ENCODE measurements around the gene GRID2. TPM values are rescaled to one million over a fixed set of nuclear protein-coding genes. Genes with fewer than 3 reads are reported as not detected.

Gene GRID2
- total and polyA plus RNA-seq, 2 of the 13 experiments (the other 11 are each of a cell fraction or from before 2014, with no cell fraction given): not detected

DNA sequence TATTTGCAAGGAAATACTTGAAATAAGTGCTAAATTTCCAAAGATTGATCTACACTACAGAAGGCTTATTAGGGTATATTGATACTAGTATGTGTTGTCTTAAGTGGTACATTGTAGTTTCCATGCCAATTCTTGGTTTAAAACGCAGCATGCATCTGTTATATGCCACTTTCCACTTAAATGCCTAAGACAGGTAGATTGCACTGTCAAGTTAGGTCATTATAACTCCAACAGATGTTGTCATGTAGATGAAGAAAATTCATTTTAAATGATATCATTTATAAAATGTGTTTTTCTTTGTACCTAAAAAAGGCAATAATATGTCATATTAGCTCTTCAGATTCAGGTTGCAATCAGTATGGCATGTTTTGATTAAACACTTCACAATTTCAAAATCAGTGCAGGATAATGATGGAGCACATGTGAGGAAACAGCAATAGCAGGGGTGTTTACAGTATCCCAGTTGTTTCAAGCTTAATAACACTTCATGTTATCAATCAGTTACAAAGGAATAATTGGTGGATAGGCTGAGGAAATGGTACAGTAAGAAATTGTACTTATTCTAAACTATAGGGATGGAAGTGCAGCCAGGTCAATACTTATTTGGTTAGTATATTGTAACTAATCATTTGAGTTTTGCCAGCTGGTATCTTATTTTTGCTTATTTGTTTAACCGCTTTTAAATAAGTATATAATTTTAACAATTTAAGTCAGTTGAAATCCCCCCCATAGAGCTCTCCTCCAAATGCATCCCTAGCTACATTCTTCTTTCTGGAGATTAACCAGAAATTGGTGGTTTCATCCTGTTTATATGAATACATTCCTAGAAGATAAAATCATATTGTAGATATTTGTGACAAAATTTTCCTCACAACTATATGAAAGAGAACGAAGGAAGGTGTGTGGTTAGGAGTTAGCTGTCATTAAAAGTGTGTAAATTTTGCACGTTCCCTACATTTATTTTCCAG is 1070.4 kb downstream of the GRID2 start (continued):
- TF ChIP-seq, protein P1, sequence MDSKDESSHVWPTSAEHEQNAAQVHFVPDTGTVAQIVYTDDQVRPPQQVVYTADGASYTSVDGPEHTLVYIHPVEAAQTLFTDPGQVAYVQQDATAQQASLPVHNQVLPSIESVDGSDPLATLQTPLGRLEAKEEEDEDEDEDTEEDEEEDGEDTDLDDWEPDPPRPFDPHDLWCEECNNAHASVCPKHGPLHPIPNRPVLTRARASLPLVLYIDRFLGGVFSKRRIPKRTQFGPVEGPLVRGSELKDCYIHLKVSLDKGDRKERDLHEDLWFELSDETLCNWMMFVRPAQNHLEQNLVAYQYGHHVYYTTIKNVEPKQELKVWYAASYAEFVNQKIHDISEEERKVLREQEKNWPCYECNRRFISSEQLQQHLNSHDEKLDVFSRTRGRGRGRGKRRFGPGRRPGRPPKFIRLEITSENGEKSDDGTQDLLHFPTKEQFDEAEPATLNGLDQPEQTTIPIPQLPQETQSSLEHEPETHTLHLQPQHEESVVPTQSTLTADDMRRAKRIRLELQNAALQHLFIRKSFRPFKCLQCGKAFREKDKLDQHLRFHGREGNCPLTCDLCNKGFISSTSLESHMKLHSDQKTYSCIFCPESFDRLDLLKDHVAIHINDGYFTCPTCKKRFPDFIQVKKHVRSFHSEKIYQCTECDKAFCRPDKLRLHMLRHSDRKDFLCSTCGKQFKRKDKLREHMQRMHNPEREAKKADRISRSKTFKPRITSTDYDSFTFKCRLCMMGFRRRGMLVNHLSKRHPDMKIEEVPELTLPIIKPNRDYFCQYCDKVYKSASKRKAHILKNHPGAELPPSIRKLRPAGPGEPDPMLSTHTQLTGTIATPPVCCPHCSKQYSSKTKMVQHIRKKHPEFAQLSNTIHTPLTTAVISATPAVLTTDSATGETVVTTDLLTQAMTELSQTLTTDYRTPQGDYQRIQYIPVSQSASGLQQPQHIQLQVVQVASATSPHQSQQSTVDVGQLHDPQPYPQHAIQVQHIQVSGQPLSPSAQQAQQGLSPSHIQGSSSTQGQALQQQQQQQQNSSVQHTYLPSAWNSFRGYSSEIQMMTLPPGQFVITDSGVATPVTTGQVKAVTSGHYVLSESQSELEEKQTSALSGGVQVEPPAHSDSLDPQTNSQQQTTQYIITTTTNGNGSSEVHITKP (CRISPR knock-in tag; IDR thresholded peaks at IDR 0.05; ENCODE audit: low read depth): no peak
- TF ChIP-seq ZZZ3 (CRISPR knock-in tag; IDR thresholded peaks at IDR 0.05; ENCODE audit: borderline replicate concordance): no peak
- TF ChIP-seq RFX1 (IDR thresholded peaks at IDR 0.05): no peak

DNA sequence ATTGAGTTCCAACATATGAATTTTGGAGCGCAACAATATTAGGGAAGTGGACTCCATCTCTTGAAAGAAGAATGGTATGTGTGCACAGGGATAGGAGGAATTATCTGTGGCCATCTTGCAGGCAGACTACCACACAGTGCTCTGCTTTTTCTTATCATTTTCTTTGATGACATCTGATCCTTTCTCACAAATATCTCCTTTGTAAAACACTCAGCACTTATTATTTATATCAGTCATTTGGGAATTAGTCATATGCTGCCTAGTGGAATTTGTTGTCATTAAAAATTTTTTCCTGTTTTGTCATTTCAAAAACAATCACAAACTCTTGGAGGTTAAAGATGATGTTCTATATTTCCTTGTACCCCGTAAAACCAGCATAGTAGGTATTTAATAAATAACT is 1080.5 kb downstream of the GRID2 start:
- WGBS (ENCODE audit: low lambda C conversion rate): 2% methylated on average over 2 of the region's 2 CpGs
- intact Hi-C loops (cut with micrococcal nuclease; ENCODE audit: unreplicated experiment) (no loop called here), in situ Hi-C loops (cut with HindIII; ENCODE audit: extremely low pct_ligation_motif_present, low pct_unique_long_range_greater_than_20kb) (no loop called here)
- CTCF ChIA-PET (ENCODE audit: low intra/inter-chr PET ratio, low total read pairs): no interaction called here
- FAIRE-seq (no peak), ATAC-seq (no peak), DNase-seq (ENCODE audit: low spot score) (no peak)
- Histone ChIP-seq H4K20me1 (ENCODE audit: insufficient read depth, low read length) (no peaks in the 10 kb centered on the region), H3K9ac (ENCODE audit: insufficient read depth, low read depth, low read length) (no peak overlapping the region), H2AFZ (ENCODE audit: low read length) (no peak overlapping the region), H3K4me1 (ENCODE audit: insufficient read depth, low read length) (no peaks in the 10 kb centered on the region), H3K27ac (ENCODE audit: extremely low read length, insufficient read depth, low read length) (no peak overlapping the region), H3K4me2 (ENCODE audit: low read depth, low read length) (no peak overlapping the region), H3K4me3 (replicated peaks in 1 of 3; ENCODE audit: insufficient read depth in 1 of 3, low read depth in 2 of 3, low read length in 3 of 3) (no peak overlapping the region), H3K9me3 (ENCODE audit: low read length) (no peaks in the 10 kb centered on the region), H3K79me2 (ENCODE audit: insufficient read depth, low read length) (no peaks in the 10 kb centered on the region), H3K36me3 (replicated peaks in 1 of 2; ENCODE audit: control insufficient read depth in 1 of 2, insufficient read depth in 2 of 2, low read length in 2 of 2) (no peaks in the 10 kb centered on the region), H3K27me3 (ENCODE audit: control insufficient read depth in 1 of 2, insufficient read depth in 2 of 2, low read length in 2 of 2) (no peaks in the 10 kb centered on the region)
- no peak for TF ChIP-seq ZNF878 (CRISPR knock-in tag; IDR thresholded peaks at IDR 0.05)
- TF ChIP-seq RAD51 (IDR thresholded peaks at IDR 0.05; ENCODE audit: borderline replicate concordance): no peak
- TF ChIP-seq, protein P2, sequence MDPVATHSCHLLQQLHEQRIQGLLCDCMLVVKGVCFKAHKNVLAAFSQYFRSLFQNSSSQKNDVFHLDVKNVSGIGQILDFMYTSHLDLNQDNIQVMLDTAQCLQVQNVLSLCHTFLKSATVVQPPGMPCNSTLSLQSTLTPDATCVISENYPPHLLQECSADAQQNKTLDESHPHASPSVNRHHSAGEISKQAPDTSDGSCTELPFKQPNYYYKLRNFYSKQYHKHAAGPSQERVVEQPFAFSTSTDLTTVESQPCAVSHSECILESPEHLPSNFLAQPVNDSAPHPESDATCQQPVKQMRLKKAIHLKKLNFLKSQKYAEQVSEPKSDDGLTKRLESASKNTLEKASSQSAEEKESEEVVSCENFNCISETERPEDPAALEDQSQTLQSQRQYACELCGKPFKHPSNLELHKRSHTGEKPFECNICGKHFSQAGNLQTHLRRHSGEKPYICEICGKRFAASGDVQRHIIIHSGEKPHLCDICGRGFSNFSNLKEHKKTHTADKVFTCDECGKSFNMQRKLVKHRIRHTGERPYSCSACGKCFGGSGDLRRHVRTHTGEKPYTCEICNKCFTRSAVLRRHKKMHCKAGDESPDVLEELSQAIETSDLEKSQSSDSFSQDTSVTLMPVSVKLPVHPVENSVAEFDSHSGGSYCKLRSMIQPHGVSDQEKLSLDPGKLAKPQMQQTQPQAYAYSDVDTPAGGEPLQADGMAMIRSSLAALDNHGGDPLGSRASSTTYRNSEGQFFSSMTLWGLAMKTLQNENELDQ (CRISPR knock-in tag; IDR thresholded peaks at IDR 0.05; ENCODE audit: borderline replicate concordance): no peak
- no peak for TF ChIP-seq AHR (CRISPR knock-in tag; IDR thresholded peaks at IDR 0.05)
- POLR2A ChIA-PET: no interaction called here
- no TSS peak for BruUV-seq (replicated peaks)

All from HepG2 (cell line).